GM10847 (cell line): ENCODE data around the gene TMEM266.

ENCODE experiments used
- POLR2A ChIP-seq: IDR thresholded peaks from 2 replicates; pipeline ENCODE4 v1.6.1; 2011; ENCODE audit not compliant: insufficient read length; ENCODE audit errors: extremely low read depth

The TMEM266 gene

DNA sequence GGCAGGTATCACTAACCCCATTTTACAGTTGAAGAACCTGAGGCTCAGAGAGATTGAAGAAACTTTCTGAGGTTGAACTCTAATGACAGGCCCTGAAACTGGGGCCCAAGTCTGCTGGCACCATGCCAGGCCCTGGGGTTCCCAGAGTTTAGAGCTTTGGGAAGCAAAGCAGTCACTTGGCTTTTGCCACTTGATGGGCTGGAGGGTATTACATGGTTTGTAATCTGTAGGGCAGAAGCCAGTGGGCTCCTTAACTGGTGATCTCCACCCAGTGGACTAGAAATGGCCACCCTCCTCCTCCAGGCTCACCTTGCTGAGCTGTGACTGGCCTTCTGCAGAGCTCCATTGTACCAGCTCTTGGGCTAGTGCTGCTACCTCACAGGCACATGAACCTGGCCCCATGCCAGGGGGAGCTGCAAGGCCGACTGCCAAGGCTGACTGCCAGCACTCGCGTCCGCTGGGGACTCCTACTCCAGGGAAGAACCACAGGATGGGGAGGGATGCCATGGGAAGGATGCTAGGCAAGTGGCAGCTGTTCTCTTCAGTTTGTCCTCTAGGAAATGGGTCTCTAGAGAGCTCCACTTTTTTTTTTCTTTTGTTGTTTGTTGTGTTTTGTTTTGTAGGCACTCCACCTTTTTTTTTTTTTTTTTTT, 146.7 kb downstream of the TMEM266 start:
- no peak for TF ChIP-seq POLR2A

- no peak for TF ChIP-seq POLR2A
Observed at GRCh38 chr15:76208084-76208785, 148.4 kb downstream of the TMEM266 start.

DNA sequence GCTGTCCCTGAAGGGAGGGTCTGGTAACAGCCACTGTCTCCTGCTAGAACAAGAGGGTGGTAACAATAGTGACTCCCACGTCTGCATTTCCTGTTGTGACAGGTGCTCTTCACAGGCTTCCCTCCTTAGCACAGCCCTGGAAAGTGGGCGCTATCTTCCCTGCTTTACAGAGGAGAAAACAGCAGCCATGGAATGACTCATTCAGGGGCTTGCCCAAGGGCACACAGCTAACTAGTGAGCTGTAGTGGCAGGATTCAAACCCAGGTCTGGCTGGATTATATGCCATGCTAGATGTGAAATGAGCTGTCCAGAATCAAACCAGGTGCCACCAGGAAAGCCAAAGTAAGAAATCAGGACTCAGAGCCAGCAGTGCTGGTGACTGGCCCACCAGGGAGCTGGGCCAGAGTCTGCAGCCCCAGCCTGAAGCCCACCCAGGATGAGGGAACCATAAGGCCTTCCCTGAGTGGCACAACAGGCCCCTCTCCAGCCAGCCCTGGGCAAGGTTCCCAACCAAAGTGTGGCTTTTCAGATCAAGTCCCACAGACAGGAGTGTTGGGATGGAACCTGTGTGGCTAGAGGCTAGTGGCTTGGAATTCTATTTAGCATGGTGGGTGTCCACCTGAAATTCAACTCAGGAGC, 149.1 kb downstream of the TMEM266 start:
- no peak for TF ChIP-seq POLR2A

- TF ChIP-seq POLR2A, result no peak
Observed at GRCh38 chr15:76209523-76209922, 149.7 kb downstream of the TMEM266 start.

- no peak for TF ChIP-seq POLR2A
Observed at GRCh38 chr15:76209942-76210341, 150.2 kb downstream of the TMEM266 start.

GRCh38 chr15:76215634-76216033, 155.8 kb downstream of the TMEM266 start:
- no peak for TF ChIP-seq POLR2A

DNA sequence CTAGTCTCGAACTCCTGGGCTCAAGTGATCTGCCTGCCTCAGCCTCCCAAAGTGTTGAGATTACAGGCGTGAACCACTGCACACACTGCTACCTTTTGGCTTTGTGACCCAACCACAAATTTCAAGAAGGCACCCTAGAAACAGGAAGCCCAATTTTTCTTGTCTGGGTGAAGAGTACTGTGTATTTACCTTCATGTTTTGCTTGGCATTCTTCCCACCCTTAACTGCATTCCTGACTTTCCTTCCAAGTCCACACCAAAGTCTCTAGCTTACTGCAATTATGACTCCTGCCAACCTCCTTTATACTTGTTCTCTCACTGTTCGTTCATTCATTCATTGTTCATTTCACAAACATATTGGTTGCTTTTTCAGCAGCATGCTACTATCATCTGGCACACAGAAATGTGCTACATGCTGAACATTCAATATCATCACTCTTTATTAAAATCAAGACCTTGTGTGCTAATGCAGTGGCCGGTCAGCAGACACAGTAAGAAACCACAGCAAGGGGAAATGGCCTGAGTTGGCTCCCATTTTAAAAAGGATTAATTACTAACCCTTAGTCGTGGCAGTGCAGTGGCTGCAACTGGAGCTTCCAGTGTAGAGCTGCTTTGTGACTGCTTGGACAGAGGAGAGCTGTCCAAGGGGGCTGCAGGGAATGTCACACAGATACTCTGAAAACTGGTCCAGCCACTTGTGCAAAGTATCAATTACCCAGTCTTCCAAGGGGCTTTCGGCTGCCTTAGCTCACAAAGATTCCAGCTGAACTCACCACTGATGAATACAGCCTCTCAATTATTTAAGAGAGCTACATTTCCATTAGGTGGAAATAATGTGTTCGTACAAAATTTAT, 157.5 kb downstream of the TMEM266 start:
- no peak for TF ChIP-seq POLR2A

DNA sequence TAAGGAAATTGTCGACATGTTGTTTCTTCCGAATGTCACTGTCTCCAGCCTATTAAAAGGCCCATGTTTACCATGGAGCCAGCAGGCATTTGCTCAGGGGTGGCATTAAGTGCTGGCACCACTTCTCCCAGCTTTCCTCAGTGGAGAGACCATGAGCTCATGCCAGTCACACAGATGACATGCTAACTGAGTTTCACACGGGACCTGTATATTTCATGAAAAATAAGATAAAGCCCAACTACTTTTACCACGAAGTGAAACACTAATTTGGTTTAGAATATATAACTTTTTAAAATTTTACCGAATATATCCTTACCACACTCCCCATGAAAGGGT, 158.1 kb downstream of the TMEM266 start:
- no peak for TF ChIP-seq POLR2A

GRCh38 chr15:76221085-76221767, 161.4 kb downstream of the TMEM266 start:
- no peak for TF ChIP-seq POLR2A

- no peak for TF ChIP-seq POLR2A
Observed at GRCh38 chr15:76222159-76222558, 162.4 kb downstream of the TMEM266 start.

DNA sequence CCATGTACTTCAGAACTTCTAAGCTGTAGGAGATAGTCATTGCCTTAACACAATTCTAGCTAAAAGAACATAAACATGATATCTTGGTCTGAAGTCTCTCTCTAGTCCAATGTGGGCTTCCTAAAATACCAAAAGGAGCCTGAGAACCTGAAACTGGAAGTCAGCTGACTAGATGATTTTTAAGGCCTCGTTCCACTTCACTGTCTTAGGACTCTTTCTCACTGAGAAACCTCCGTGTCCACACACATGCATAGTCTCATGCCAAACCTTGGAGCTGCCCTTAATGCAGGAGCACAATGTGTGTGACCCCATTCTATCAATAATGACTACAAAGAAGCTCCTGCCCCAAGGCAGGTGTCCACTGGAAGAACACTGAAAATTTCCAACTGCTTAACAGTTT, 163.7 kb downstream of the TMEM266 start:
- no peak for TF ChIP-seq POLR2A

GRCh38 chr15:76229266-76229665, 169.5 kb downstream of the TMEM266 start:
- TF ChIP-seq POLR2A, result no peak

DNA sequence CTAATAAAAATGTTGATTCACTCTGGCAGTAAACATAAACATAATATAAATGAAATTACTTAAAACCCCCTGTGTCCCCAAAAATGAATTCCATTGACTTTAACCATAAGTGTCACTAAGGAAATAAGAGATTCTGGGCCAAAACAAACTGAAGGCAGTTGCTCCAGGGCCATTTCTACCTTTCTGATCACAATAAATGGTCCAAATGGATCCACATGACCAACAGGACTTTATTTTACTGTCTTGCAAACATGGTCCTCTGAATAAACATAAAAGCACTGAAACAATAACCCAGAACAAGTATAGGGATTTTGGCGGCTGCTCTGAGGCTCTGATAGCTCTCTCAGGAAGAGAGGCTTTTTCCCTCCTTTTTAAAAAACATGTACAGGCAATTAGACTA, 174.1 kb downstream of the TMEM266 start:
- TF ChIP-seq POLR2A, result no peak

GRCh38 chr15:76234337-76234889, 174.6 kb downstream of the TMEM266 start:
- TF ChIP-seq POLR2A, result no peak

GRCh38 chr15:76235186-76235826, 175.5 kb downstream of the TMEM266 start:
- TF ChIP-seq POLR2A, result no peak

- no peak for TF ChIP-seq POLR2A
Observed at GRCh38 chr15:76236350-76236749, 176.6 kb downstream of the TMEM266 start.
